RWPE2 (cell line): ENCODE data around the gene KREMEN2.

ENCODE experiments used
- ATAC-seq: fragments of 200-7000 bp; cut with Tn5 transposase; 3 replicates; pipeline ENCODE4 v1.9.1; 2021; ENCODE audit warnings: low read depth
- DNase-seq: peaks from one replicate; pipeline ENCODE4 v3.0.0-alpha.2; 2020; ENCODE audit warnings: low spot score
- H3K27ac ChIP-seq: fragments of 450-650 bp; 2 replicates; pipeline ENCODE4 v1.5.1; 2017; ENCODE audit warnings: mild to moderate bottlenecking; ENCODE audit not compliant: poor library complexity, severe bottlenecking
- H3K27me3 ChIP-seq: fragments of 250-450 bp; sonication (Bioruptor Pico); 2 replicates; pipeline ENCODE4 v1.5.1; 2021; ENCODE audit warnings: mild to moderate bottlenecking, moderate library complexity; ENCODE audit not compliant: insufficient read depth, poor library complexity, severe bottlenecking
- H3K36me3 ChIP-seq: fragments of 250-450 bp; sonication (Bioruptor Pico); 2 replicates; pipeline ENCODE4 v1.5.1; 2020; ENCODE audit warnings: low read depth, mild to moderate bottlenecking, moderate library complexity
- H3K4me1 ChIP-seq: fragments of 250-450 bp; sonication (Bioruptor Pico); 2 replicates; pipeline ENCODE4 v1.5.1; 2021; ENCODE audit warnings: mild to moderate bottlenecking, moderate library complexity; ENCODE audit not compliant: insufficient read depth, poor library complexity, severe bottlenecking
- H3K4me3 ChIP-seq: fragments of 250-450 bp; sonication (Bioruptor Pico); 2 replicates; pipeline ENCODE4 v1.5.1; 2021; ENCODE audit warnings: mild to moderate bottlenecking, moderate library complexity; ENCODE audit not compliant: severe bottlenecking
- H3K9me3 ChIP-seq: fragments of 250-450 bp; sonication (Bioruptor Pico); 2 replicates; pipeline ENCODE4 v1.5.1; 2021; ENCODE audit warnings: mild to moderate bottlenecking, moderate library complexity; ENCODE audit not compliant: severe bottlenecking
- TF ChIP-seq, protein P1 (sequence below): fragments of 450-650 bp; IDR thresholded peaks from one replicate; pipeline ENCODE4 v1.5.1; 2017; ENCODE audit warnings: mild to moderate bottlenecking, moderate library complexity; ENCODE audit not compliant: poor library complexity, severe bottlenecking

The KREMEN2 gene

DNA sequence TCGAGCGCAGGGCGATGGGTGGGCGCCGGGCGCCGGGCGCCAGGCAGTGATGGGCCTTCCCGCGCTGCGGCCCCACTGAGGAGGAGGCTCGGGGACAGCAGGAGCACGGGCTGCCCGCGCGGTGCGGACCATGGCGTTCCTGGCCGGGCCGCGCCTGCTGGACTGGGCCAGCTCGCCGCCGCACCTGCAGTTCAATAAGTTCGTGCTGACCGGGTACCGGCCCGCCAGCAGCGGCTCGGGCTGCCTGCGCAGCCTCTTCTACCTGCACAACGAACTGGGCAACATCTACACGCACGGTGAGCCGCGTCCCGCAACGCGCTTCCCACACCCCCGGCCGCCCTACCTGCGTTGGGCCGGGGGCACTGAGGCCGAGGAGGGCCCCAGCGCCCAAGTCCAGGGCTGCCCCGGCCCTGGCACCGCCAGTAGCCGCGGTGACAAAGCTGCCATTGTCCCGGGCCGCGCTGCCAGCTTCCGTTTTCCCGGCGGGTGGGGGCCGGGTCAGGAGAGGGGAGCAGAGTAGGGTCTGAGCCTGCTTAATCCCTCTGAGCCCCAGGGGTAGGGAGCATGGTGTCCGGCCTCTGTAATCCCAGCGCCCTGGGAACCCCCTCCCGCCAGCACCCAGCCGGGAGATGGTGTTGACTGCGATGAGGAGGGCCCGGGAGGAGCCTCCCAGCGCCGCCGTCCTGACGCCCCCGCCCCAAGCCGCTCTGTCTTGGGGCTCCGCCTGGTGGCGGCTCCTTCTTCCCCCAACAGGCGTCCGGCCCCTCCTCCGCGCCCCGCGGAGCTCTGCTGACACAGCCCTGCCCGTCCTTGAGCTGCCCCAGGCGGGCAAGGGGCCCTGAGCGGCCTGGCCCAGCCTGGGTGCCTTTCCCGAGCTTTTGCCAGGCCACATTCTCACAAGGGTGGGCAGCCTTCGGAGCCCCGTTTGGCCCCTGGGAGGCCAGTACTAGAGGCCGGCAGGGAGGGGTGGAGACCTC, 5.8 kb downstream of the KREMEN2 start:
- Histone ChIP-seq H3K4me1 (no peaks in the 10 kb centered on the region), H3K27ac (peak overlapping the region; percentile 78), H3K9me3 (no peaks in the 10 kb centered on the region), H3K36me3 (peaks cover 33% of the 10 kb centered on the region), H3K27me3 (no peaks in the 10 kb centered on the region), H3K4me3 (peak overlapping the region; percentile 70)
- DNase-seq (peak; percentile 78), ATAC-seq (peak; percentile 53)
- TF ChIP-seq, protein P1, sequence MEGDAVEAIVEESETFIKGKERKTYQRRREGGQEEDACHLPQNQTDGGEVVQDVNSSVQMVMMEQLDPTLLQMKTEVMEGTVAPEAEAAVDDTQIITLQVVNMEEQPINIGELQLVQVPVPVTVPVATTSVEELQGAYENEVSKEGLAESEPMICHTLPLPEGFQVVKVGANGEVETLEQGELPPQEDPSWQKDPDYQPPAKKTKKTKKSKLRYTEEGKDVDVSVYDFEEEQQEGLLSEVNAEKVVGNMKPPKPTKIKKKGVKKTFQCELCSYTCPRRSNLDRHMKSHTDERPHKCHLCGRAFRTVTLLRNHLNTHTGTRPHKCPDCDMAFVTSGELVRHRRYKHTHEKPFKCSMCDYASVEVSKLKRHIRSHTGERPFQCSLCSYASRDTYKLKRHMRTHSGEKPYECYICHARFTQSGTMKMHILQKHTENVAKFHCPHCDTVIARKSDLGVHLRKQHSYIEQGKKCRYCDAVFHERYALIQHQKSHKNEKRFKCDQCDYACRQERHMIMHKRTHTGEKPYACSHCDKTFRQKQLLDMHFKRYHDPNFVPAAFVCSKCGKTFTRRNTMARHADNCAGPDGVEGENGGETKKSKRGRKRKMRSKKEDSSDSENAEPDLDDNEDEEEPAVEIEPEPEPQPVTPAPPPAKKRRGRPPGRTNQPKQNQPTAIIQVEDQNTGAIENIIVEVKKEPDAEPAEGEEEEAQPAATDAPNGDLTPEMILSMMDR = peak; percentile 76

DNA sequence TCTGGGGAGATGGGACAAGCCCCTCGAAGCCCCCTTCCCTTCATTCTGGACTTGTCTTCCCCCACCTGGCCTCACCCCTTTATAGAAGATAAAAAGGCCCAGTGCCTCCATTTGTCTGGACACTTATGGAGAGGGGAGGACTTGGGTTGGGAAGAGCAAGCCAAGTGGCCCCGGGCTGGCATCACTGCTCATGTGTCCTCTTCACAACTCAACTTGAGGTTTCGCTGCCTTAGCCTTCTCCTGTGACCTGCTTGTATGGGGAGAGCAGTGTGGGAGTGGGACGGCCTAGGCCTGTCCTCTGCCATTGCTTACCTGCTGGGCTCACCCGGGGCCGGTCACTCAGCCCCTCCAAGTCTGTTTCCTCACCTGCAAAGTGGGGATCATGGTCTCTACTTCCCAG, 6.5 kb downstream of the KREMEN2 start:
- Histone ChIP-seq H3K27ac (peak overlapping the region; percentile 78), H3K9me3 (no peaks in the 10 kb centered on the region), H3K4me3 (peak overlapping the region; percentile 70), H3K4me1 (no peaks in the 10 kb centered on the region), H3K36me3 (peaks cover 40% of the 10 kb centered on the region), H3K27me3 (no peaks in the 10 kb centered on the region)
- TF ChIP-seq, protein P1 = no peak
- ATAC-seq = no peak
- no peak for DNase-seq

DNA sequence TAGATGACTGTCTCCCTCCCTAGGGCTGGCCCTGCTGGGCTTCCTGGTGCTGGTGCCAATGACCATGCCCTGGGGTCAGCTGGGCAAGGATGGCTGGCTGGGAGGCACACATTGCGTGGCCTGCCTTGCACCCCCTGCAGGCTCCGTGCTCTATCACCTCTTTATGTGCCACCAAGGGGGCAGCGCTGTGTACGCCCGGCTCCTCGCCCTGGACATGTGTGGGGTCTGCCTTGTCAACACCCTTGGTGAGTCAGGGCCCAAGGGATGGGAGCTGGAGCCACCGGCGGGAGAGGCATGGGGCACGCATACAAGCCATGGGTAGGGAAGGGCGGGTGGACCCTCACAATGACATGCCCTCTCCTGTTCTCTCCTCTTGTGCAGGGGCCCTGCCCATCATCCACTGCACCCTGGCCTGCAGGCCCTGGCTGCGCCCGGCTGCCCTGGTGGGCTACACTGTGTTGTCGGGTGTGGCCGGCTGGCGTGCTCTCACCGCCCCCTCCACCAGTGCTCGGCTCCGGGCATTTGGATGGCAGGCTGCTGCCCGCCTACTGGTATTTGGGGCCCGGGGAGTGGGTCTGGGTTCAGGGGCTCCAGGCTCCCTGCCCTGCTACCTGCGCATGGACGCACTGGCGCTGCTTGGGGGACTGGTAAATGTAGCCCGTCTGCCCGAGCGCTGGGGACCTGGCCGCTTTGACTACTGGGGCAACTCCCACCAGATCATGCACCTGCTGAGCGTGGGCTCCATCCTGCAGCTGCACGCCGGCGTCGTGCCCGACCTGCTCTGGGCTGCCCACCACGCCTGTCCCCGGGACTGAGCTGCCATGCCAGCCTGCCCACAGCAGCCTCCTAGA, 7.3 kb downstream of the KREMEN2 start:
- Histone ChIP-seq H3K9me3 (no peaks in the 10 kb centered on the region), H3K27me3 (no peaks in the 10 kb centered on the region), H3K4me1 (no peaks in the 10 kb centered on the region), H3K36me3 (peaks cover 47% of the 10 kb centered on the region), H3K27ac (peak overlapping the region; percentile 78), H3K4me3 (no peak overlapping the region)
- TF ChIP-seq, protein P1 = no peak
- ATAC-seq (no peak), DNase-seq (no peak)

DNA sequence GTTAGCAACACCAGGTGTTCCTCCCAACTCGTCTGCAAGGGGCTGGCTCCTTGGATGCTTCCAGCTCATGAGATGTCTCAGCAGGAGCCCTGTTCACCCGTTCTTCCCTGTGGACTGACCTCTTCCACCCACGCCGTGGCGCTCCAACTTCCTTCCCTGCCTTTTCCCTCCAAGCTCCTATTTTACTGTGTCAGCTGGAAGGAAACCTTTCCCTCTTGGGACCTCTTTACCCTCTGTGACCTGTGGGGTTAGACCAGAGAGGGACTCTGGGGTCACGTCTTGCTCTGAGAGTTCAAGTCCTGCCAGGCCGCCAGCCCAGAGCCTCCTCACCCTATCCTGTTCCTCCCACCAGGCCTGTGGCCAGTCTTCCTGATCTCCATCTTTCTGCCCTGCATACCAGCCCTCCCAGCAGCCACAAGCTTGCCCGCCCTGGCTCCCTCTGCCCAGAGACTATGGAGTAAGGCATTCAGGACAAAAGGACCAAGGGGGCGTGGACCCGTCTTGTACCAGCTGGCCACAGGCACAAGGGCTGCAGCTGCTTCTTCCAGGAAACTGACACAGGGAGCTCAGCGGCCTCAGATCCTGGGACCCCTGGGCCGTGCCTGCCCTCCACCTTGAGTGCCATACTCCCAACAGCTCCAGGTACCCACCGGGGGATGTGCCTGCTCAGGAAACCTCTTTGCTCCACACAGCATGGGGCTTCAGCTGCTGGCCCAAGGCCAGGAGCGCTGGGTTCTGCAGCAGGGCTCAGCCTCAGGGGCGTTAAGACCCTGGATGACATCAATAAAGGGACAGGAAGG, 8.1 kb downstream of the KREMEN2 start:
- peak overlapping the region; percentile 8 for H3K27ac ChIP-seq
- H3K4me3 ChIP-seq = no peak overlapping the region
- ATAC-seq (no peak), DNase-seq (no peak)
- H3K9me3 ChIP-seq = no peaks in the 10 kb centered on the region
- H3K36me3 ChIP-seq = peaks cover 54% of the 10 kb centered on the region
- TF ChIP-seq, protein P1 = no peak
- no peaks in the 10 kb centered on the region for H3K27me3 ChIP-seq
- H3K4me1 ChIP-seq = no peaks in the 10 kb centered on the region
